HG03196 (cell line): ENCODE data around the gene MAN2A2.
A peak's percentile ranks its signal among the peaks of the same experiment; 100 is the strongest.

Source experiments
- ATAC-seq: cut with Tn5 transposase; IDR thresholded peaks from one replicate; pipeline ENCODE4 v1.9.1; 2021; ENCODE audit not compliant: unreplicated experiment

The MAN2A2 gene

GRCh38 chr15:90938261-90938660 is 35.2 kb downstream of the MAN2A2 start:
- no peak for ATAC-seq

GRCh38 chr15:90939756-90940155 is 36.7 kb downstream of the MAN2A2 start:
- no peak for ATAC-seq

- no peak for ATAC-seq
Observed at GRCh38 chr15:90941038-90941437, 37.9 kb downstream of the MAN2A2 start.

GRCh38 chr15:90942354-90943120 is 39.4 kb downstream of the MAN2A2 start:
- no peak for ATAC-seq

- no peak for ATAC-seq
Observed at GRCh38 chr15:90945091-90945490, 42.0 kb downstream of the MAN2A2 start.

- no peak for ATAC-seq
Observed at GRCh38 chr15:90946538-90946937, 43.4 kb downstream of the MAN2A2 start.

- no peak for ATAC-seq
Observed at GRCh38 chr15:90946941-90947576, 44.0 kb downstream of the MAN2A2 start.

GRCh38 chr15:90947577-90948357 is 44.7 kb downstream of the MAN2A2 start:
- no peak for ATAC-seq

- no peak for ATAC-seq
Observed at GRCh38 chr15:90948506-90948905, 45.4 kb downstream of the MAN2A2 start.

- no peak for ATAC-seq
Observed at GRCh38 chr15:90949979-90950675, 47.0 kb downstream of the MAN2A2 start.

GRCh38 chr15:90950676-90951075 is 47.6 kb downstream of the MAN2A2 start:
- ATAC-seq = no peak

- no peak for ATAC-seq
Observed at GRCh38 chr15:90952901-90953677, 50.0 kb downstream of the MAN2A2 start.

- ATAC-seq = no peak
Observed at GRCh38 chr15:90953947-90954711, 51.0 kb downstream of the MAN2A2 start.

- ATAC-seq = peak; percentile 89
Observed at GRCh38 chr15:90954712-90955623, 51.9 kb downstream of the MAN2A2 start, which contains the start of gene RCCD1. TSS of gene RCCD1 (plus strand) at chr15:90954884. CDS start at chr15:90956735, 1,851 bp downstream.

- ATAC-seq = no peak
Observed at GRCh38 chr15:90955624-90956273, 52.6 kb downstream of the MAN2A2 start.

GRCh38 chr15:90956274-90957030 is 53.4 kb downstream of the MAN2A2 start:
- ATAC-seq = no peak

- ATAC-seq = no peak
Observed at GRCh38 chr15:90957031-90957790, 54.1 kb downstream of the MAN2A2 start.
